Inferior parietal cortex (tissue), 1 donor: ENCODE data around the gene ACTN1.

Experiments
- DNase-seq: peaks from one replicate; pipeline ENCODE4 v3.0.0-alpha.2; 2016; ENCODE audit errors: extremely low spot score

Gene ACTN1

GRCh38 chr14:68891851-68892660 lies 87.0 kb downstream of the ACTN1 start:
- DNase-seq = no peak

DNA sequence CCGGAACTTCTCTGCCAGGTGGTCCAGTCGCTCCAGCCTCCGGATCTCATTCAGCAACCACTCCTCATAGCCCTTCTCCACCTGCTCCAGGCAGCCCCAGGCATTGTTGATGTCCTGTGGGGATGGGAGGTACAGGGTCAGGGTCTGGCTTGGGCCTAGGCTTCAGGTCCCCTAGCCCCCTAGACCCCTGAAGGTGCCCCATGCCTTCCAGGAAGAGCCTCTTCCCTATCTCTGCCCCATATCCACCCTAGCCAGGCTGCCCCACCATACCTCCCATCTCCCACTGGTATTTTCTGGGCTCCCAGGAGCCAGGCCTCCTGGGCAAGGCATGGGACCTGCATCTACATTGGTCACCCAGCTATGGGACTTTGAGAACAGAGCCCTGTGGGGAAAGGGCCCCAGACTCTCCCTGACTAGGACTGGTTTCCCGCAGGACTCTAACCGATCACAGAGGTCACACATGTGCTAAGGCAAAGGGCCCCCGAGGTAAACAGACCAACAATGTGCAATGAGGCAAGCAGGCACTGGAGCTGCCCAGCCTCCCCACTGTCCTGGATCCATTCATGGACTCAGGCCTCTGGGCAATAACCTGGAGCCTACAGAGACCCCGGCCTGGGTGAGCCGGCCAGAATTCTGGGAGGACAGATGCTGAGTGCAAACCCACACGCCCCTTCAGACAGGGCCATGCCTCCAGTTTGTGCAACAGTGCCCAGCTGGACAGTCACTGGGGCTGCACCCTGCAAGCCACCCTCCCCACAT lies 88.8 kb downstream of the ACTN1 start:
- DNase-seq = no peak

GRCh38 chr14:68888883-68889282 lies 90.2 kb downstream of the ACTN1 start:
- DNase-seq = no peak

DNA sequence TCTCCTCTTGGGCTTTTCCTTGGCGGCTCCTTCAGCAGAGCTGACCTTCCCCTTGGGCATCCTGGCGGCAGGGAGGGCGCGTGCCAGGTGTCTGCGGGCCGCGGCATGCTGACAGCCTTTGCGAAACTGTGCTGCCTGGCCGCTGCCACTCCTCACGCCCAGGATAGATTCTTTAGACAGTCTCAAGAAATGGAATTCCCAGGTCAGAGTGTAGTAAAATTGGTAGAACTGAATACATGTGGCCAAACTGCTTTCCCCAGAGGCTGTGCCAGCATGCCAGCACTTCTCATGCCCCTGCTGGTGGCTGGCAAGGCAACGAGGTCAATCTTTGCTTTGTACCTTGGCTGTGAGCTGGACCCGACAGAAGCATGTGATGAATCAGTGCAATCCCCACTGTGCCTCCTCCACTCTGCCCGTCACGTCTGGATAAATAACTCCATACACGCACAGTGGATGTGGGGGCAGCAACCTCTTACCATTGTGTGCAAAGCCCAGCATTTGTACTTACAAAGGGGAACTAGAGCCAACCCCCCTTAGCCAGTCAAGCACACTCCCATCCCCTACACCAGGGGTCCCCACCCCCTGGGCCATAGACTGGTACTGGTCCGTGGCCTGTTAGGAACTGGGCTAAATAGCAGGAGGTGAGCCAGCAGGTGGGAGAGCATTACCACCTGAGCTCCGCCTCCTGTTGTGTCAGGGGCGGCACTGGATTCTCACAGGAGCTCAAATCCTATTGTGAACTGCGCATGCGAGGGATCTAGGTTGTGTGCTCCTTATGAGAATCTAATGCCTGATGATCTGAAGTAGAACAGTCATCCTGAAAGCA lies 90.9 kb downstream of the ACTN1 start:
- no peak for DNase-seq

GRCh38 chr14:68886109-68886434 lies 93.0 kb downstream of the ACTN1 start:
- no peak for DNase-seq

DNA sequence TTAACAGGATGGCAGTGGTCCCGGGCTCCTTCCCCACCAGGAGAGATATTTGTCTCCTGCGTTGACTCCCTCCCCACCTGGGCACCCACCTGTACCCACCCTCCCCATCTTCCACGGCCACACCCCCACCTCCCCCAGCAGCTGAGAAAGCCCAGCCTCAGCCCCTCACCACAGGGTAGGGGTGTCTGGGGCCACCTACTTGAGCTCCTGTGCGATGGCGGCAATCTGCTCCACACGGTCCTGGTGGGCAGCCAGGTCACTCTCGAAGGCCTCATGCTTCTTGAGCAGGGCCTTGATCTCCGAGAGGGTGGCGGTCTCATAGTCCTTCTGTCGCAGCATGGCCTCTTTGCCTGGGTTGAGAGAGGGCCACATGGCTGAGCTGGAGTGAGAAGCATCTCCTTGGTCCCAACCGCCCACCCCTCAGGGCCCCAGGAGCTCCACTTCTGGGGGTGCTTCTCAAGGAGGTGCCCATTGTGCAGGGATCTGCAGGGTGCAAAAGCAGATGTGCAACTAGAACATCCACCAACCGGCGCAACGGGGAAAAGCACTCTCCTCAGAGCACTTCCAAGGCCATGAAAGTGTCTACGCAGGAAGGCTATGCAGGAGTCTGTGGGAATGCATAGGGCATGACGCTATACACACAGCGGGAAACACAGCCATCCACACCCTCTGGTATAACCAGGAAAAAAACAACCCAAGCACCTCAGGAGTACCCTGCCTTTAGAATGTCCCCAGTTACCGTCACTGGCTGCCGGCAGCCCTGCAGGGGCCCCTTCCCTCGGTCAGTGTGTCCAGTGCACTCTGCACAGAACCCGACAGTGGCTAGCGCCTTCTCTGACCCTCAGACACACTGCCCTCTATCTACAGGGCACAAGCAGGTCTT lies 93.6 kb downstream of the ACTN1 start:
- no peak for DNase-seq

DNA sequence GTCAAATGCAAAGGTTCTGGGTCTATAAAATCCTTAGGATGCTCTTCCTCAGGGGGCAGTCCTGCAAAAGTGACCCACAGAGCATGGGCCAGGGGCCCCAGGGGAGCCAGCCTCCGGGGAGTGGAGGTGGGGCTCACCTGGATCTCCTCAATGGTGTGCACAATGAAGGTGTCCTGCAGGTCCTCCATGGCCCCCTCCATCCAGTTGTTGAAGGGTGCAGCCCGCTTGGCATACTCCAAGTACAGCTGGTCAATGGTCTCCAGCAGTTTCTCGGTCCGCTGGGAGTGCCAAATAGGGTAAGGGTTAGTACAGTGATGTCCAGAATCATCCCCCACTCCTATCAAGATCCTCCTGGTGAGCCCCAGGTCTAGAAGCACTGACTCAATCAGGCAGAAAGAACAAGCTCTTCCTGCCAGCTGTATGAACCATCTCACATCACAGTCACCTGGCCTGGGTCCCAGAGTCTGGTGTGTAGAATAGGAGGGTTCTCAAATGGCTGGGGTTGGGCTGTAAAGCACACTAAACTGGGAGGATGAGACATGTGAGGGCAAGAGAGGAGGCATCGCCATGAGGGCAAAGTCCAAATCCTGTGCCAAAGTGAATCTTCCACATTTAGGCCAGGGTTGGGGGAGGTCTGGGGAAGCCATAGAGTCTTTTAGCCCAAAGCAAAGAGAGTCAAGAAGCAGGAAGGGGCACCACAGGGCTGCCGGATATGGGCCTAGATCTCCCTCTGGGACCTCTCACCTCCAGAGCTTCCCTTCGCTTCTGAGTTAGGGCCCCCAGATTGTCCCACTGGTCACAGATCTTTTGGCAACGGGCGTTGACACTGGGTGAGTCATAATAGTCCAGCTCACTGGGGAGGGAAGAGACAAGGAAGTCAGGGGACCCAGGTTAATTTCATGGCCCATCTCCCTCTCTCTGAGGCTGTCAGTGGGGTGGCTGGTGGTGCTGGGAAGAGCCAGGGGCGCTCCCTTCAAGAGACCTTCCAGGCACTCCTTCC lies 94.8 kb downstream of the ACTN1 start:
- no peak for DNase-seq

GRCh38 chr14:68882235-68882634 lies 96.9 kb downstream of the ACTN1 start:
- DNase-seq = no peak

GRCh38 chr14:68881396-68881795 lies 97.7 kb downstream of the ACTN1 start:
- DNase-seq = no peak

DNA sequence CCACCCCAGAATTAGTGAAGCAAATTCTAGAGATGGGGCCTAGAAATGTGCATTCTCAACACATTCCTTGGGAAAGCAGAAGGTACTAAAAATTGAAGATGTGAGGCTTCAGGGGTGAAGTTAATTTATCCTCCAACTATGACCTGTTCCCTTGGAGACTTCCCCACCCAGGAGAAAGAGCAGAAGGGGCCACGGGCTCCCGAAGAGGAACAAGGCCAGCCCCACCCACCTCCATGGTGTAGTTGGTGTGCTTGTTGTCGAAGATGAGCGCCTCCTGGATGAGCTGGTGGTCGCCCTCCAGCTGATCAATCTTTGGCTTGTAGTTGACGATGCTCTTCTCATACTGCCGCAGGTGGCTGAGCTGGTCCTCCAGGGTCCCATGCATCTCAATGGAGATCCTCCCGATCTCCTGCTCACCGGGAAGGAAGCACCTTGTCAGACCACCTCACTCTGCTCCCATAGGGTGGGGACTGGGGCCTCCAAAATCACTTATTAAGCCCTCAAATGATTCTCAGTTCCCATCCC lies 98.5 kb downstream of the ACTN1 start:
- DNase-seq = no peak

- DNase-seq = no peak
Observed at GRCh38 chr14:68879841-68880575, 99.1 kb downstream of the ACTN1 start.

- DNase-seq = no peak
Observed at GRCh38 chr14:68879321-68879781, 99.8 kb downstream of the ACTN1 start.

DNA sequence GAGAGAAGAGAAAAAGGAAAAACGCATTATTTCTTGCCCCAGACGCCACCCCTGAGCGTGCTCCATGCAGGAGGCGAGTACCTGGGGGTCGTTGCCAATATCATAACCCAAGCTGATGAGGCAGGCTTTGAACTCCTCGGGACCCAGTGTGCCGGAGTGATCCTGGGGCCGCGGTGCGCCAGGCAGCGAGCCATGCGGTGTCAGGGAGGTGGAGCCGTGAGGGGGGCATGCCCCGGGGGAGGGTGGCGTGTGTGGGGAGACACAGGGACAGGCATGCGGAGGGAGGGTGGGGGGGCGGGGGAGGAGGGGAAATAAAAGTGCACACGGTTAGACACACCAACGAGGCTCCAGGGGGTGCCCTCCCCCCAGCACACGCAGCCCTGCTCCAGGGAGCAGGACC lies 100.2 kb downstream of the ACTN1 start:
- no peak for DNase-seq

DNA sequence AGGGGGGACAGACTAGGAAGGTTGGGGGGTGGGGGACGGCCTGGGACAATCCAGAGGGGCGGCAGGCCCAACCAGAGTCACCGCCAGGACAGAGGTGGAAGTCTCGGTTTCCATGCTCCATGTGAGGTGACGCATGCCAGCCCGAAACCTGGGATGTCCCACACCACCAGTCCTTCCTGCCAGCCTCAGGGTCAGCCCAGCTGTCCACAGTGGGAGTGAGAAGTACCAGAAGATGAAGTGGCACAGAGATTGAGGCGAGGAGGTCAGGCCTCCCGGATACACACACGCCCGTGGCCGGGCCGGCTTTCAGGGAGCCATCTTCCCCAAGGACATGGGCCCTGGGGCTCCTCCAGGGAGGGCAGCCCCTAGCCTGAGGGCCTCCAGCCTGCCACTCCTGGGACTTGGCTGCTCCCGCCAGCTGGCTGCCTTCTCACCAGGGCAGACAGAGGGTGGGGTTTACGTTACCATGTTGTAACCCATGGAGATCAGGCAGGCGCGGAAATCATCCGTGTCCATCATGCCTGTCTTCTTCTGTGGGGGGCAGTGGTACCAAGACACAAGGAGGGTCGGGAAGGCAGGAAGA lies 101.0 kb downstream of the ACTN1 start:
- no peak for DNase-seq

GRCh38 chr14:68876976-68877375 lies 102.1 kb downstream of the ACTN1 start:
- DNase-seq = no peak

GRCh38 chr14:68874746-68875155 lies 104.4 kb downstream of the ACTN1 start:
- DNase-seq = no peak

GRCh38 chr14:68873376-68873775 lies 105.7 kb downstream of the ACTN1 start:
- DNase-seq = no peak

DNA sequence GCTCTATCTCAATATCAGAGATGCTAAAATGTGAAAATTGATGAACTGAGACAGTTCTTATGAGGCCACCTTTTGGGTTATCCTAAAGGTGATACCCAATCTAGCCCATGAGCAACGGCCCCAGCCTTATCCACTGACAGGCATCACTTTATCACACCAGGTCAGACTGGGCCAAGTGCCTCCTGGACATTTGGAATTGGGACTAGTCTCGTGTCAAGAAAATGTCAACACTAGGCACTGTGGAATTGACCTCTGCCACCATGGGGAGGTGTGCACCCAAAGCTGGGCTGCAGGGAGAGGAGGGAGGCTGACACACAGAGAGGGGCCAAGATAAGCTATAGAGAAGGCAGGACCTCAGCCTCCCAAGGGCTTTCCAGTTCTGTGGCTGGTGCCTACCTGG lies 107.7 kb downstream of the ACTN1 start:
- DNase-seq = no peak
